Testis (tissue), 3 donors: ENCODE data around the gene PSMB11. TPM values are rescaled to one million over a fixed set of nuclear protein-coding genes. Genes with fewer than 3 reads are reported as not detected.

Experiments used
- DNase-seq: peaks from one replicate; pipeline ENCODE4 v3.0.0-alpha.2; 2019
- H3K27ac ChIP-seq, 2 donors: fragments of 200-600 bp; sonication (generic); one replicate each; pipeline ENCODE4 v1.5.1; 2019
- H3K27me3 ChIP-seq: fragments of 200-600 bp; sonication (generic); one replicate; pipeline ENCODE4 v1.5.1; 2019
- H3K36me3 ChIP-seq: fragments of 200-600 bp; sonication (generic); one replicate; pipeline ENCODE4 v1.5.1; 2017; ENCODE audit warnings: low read depth; ENCODE audit errors: missing control alignments
- H3K4me1 ChIP-seq: fragments of 200-600 bp; sonication (generic); one replicate; pipeline ENCODE4 v1.5.1; 2019
- H3K4me3 ChIP-seq, 2 donors: fragments of 200-600 bp; sonication (generic); one replicate each; pipeline ENCODE4 v1.5.1; 2017 to 2019
- H3K9me3 ChIP-seq: fragments of 200-600 bp; sonication (generic); one replicate; pipeline ENCODE4 v1.5.1; 2017
- POLR2A ChIP-seq: fragments of 450-650 bp; IDR thresholded peaks from one replicate; pipeline ENCODE4 v1.6.1; 2017; ENCODE audit warnings: antibody characterized with exemption, mild to moderate bottlenecking, moderate library complexity
- WGBS, 2 donors: methylation state at CpG; one replicate each; pipeline ENCODE4 v1.1.5; 2018; 5-methylcytosine and 5-hydroxymethylcytosine counted together
- intact Hi-C: fragments of 100-400 bp; cut with DNase I; formaldehyde crosslinking; loops from one replicate; pipeline ENCODE4 v1.15.1; 2023; ENCODE audit warnings: low total_unique reads
- polyA plus RNA-seq: library from polyadenylated mRNA; stranded (reverse); fragments of 350-450 nt; fragmentation: Illumina TruSeq; extraction: RNeasy Lipid Tissue Mini Kit (QIAGEN cat#74804); gene quantifications from one replicate; pipeline ENCODE4 v1.2.3, GENCODE V29; 2014; ENCODE audit warnings: low read depth, low replicate concordance; ENCODE audit not compliant: insufficient read depth
- total RNA-seq, 2 donors: library from RNA; depleted of rRNA; stranded (reverse); fragments of >200 nt; gene quantifications; one replicate each; pipeline ENCODE4 v1.2.3, GENCODE V29; 2016
- TF ChIP-seq, protein P1 (sequence below), 3 experiments: fragments of 450-650 bp in 2 of 3; fragments of 200-600 bp in 1 of 3; sonication (generic) in 1 of 3; IDR thresholded peaks; one replicate each; pipeline ENCODE4 v1.5.1; 2016 to 2019; ENCODE audit warnings: antibody characterized with exemption in 3 of 3, mild to moderate bottlenecking in 2 of 3, moderate library complexity in 1 of 3

Gene PSMB11
- total and polyA plus RNA-seq, 3 donors from 2014 or later = 0.12 to 0.31 (median 0.20) TPM

DNA sequence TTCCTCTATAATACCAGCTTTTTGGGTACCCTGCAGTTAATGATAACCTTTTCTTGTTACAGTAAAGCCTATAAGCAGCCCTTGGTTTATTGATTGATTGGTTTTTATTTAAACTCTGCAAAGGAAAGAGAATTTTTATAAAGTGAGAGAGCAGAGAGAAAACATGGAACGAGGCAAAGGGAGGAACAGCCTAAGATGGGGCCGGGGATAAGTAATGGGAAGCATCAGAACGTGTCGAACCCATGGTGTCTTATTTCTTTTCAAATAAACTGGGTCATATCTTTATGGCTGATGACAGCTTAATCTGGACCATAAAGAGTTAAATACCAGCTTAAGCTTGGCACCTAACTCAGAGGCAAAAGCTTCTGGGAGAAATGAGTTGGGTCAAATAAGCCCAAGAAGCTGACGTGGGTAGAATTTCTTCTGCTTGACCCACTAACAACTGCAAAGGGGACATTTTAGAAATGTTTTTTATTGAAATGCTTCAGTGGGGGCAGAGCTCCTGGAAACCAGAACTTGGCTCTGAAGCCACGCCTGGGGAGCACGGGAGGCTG is 20.0 kb upstream of the PSMB11 start:
- H3K27me3 ChIP-seq = no peaks in the 10 kb centered on the region
- WGBS, 2 donors = 62 to 71% methylated on average over 7 of the region's 7 CpGs
- H3K36me3 ChIP-seq = no peaks in the 10 kb centered on the region
- TF ChIP-seq, protein P1, sequence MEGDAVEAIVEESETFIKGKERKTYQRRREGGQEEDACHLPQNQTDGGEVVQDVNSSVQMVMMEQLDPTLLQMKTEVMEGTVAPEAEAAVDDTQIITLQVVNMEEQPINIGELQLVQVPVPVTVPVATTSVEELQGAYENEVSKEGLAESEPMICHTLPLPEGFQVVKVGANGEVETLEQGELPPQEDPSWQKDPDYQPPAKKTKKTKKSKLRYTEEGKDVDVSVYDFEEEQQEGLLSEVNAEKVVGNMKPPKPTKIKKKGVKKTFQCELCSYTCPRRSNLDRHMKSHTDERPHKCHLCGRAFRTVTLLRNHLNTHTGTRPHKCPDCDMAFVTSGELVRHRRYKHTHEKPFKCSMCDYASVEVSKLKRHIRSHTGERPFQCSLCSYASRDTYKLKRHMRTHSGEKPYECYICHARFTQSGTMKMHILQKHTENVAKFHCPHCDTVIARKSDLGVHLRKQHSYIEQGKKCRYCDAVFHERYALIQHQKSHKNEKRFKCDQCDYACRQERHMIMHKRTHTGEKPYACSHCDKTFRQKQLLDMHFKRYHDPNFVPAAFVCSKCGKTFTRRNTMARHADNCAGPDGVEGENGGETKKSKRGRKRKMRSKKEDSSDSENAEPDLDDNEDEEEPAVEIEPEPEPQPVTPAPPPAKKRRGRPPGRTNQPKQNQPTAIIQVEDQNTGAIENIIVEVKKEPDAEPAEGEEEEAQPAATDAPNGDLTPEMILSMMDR (IDR thresholded peaks at IDR 0.05) = no peak
- no peak for TF ChIP-seq POLR2A
- no peak overlapping the region for H3K4me3 ChIP-seq
- intact Hi-C loops = no loop called here
- H3K4me1 ChIP-seq = no peaks in the 10 kb centered on the region
- H3K27ac ChIP-seq = no peak overlapping the region
- no peaks in the 10 kb centered on the region for H3K9me3 ChIP-seq
- no peak for DNase-seq

DNA sequence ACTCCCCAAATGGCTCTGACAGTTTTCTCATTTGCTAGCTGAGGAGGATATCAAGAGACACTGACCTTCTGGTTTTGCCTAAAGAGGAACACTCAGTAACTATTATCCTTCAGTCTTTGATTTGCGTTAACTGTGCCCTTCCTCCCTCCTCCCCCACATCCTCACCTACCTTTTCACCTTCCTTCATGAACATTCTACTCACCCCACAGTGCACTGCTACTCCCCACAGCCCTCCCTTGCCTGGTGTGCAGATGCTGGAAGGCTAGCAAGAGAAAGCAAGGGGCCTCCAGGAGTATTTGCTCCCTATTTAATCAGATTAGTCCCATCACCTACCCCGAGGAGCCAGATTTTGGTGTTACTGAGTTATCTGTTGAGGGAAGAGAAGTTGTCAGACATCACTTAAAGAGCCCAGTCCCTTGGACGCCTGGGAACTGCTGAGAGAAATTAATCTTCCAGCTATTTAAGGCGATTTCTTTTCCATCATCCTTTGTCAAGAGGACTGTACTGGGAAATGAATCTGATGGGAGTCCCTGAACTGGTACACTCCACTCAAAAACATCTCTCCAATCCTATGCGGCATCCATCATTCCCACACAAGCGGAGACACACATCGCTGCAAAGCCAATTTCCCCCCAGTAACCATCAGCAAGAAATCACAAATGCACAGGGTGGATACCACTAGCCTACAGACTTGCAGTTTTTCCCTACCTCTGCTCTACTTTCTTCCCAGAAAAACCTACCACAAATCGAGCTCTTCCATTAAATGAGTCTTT is 18.8 kb upstream of the PSMB11 start:
- Histone ChIP-seq H3K36me3 (no peaks in the 10 kb centered on the region), H3K27ac (no peak overlapping the region), H3K9me3 (no peaks in the 10 kb centered on the region), H3K4me1 (no peaks in the 10 kb centered on the region), H3K27me3 (no peaks in the 10 kb centered on the region), H3K4me3 (no peak overlapping the region)
- TF ChIP-seq, protein P1 (IDR thresholded peaks at IDR 0.05) = no peak
- TF ChIP-seq POLR2A = no peak
- intact Hi-C loops = no loop called here
- DNase-seq = no peak
- WGBS, 2 donors = 73 to 77% methylated on average over 8 of the region's 8 CpGs

DNA sequence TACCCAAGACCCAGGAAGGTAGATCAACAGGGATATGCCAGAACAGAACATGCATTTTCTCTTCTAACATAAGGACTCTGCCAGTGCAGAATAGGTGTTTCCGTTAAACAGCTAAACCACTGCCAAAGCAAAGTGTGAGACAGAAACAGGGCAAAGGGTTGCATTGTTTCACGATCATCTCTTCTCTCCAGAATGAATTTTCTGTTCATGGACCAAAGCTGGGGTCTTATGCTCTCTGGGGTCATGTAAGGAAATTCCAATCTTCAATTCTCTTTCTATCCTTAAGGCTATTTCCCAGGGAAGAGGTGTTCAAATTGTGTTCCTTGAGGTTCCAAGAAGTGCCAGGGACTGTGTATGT is 18.2 kb upstream of the PSMB11 start:
- H3K9me3 ChIP-seq = no peaks in the 10 kb centered on the region
- no peaks in the 10 kb centered on the region for H3K36me3 ChIP-seq
- intact Hi-C loops = no loop called here
- 93 to 98% methylated on average over 2 of the region's 2 CpGs for WGBS, 2 donors
- no peaks in the 10 kb centered on the region for H3K27me3 ChIP-seq
- H3K4me3 ChIP-seq = no peak overlapping the region
- TF ChIP-seq, protein P1 (IDR thresholded peaks at IDR 0.05) = no peak
- TF ChIP-seq POLR2A = no peak
- H3K4me1 ChIP-seq = no peaks in the 10 kb centered on the region
- DNase-seq = no peak
- no peak overlapping the region for H3K27ac ChIP-seq

DNA sequence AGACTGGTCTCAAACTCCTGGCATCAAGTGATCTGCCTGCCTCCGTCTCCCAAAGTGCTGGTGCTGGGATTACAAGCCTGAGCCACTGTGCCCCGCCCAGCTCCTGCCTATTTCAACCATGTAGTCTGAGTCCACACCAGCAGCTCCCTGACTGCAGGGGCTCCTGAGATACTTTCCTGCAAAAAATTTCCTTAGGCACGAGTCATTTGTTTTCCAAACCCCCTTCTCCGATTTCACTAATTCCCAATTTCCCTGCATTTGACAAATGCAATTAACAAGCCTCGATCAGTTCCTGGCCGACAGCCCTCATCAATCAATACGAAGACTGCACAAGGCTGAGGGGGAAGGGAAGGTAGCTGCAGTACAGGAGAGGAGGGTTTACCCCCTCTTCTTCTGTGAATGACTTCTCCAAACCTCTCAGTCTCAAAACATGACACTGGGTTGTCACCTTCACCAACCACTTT is 17.4 kb upstream of the PSMB11 start:
- Histone ChIP-seq H3K36me3 (no peaks in the 10 kb centered on the region), H3K9me3 (no peaks in the 10 kb centered on the region), H3K4me3 (no peak overlapping the region), H3K27ac (no peak overlapping the region), H3K4me1 (no peaks in the 10 kb centered on the region), H3K27me3 (no peaks in the 10 kb centered on the region)
- DNase-seq = no peak
- 78 to 80% methylated on average over 7 of the region's 7 CpGs for WGBS, 2 donors
- intact Hi-C loops = no loop called here
- TF ChIP-seq, protein P1 (IDR thresholded peaks at IDR 0.05) = no peak
- TF ChIP-seq POLR2A = no peak
